Peyer's patch (tissue), 4 donors: Measurements from ENCODE around the gene AGAP1.

ENCODE experiments used
- POLR2A ChIP-seq, 2 donors: fragments of 450-650 bp; IDR thresholded peaks; one replicate each; pipeline ENCODE4 v1.5.1; 2017; ENCODE audit warnings: antibody characterized with exemption in 2 of 2, mild to moderate bottlenecking in 2 of 2, moderate library complexity in 2 of 2
- TF ChIP-seq, protein P1 (sequence below), 6 experiments: fragments of 450-650 bp in 4 of 6; fragments of 200-600 bp in 2 of 6; sonication (generic) in 1 of 6; IDR thresholded peaks; one replicate each; pipeline ENCODE4 v1.5.1; 2017 to 2019; ENCODE audit warnings: antibody characterized with exemption in 6 of 6, mild to moderate bottlenecking in 3 of 6, moderate library complexity in 1 of 6

DNA sequence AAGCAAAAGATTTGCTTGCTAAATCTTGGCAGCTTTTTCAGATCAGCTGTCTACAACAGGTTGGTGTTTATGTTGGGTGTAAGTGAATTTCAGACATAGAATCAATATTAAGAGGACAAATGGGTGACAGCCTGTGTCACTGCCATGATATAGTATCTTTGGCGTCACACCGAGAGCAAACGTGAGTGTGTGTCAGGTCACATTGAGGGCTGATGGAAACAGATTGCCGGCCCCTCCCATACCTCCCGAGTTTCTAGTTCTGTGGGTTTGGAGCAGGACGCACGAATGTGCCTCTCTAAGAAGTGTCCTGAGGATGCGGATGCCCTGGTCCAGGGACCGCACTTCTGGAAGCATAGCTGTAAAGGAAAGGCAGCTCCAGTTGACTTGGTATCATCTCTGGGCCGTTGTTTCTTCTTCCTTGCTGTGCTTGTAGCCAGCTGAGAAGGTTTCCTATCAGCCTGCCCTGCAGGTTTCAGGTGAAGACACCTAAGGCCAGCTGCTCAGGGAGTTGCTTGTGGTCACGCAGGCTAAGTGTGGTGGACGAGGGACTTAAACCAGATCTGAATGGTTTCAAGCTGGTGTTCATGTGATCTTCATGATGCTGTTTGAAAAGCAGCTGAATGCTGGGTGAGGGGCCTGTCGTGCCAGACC lies 6.4 kb downstream of the AGAP1 start:
- TF ChIP-seq, protein P1, sequence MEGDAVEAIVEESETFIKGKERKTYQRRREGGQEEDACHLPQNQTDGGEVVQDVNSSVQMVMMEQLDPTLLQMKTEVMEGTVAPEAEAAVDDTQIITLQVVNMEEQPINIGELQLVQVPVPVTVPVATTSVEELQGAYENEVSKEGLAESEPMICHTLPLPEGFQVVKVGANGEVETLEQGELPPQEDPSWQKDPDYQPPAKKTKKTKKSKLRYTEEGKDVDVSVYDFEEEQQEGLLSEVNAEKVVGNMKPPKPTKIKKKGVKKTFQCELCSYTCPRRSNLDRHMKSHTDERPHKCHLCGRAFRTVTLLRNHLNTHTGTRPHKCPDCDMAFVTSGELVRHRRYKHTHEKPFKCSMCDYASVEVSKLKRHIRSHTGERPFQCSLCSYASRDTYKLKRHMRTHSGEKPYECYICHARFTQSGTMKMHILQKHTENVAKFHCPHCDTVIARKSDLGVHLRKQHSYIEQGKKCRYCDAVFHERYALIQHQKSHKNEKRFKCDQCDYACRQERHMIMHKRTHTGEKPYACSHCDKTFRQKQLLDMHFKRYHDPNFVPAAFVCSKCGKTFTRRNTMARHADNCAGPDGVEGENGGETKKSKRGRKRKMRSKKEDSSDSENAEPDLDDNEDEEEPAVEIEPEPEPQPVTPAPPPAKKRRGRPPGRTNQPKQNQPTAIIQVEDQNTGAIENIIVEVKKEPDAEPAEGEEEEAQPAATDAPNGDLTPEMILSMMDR (IDR thresholded peaks at IDR 0.05): no peak
- TF ChIP-seq POLR2A (IDR thresholded peaks at IDR 0.05): no peak
